Measurements from ENCODE around the gene TXNDC12.

DNA sequence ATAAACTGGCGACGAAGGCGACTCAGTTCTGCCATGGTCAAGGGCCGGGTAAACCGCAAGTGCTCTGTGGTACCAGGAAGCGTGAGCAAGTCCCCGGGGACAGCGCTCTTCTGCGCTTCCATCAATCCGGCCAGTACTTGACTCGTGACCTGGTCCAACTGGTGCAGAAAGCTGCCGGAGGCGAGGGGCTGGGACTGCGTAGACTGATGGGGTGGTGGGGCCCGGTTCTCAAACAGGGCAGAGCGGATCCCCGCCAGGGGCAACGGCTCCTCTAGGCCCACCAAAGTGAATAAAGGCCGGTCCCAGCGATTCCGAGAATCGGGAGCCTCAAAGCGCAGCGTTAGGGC, 22.2 kb downstream of the TXNDC12 start:
- TF ChIP-seq CTCF (IDR thresholded peaks at IDR 0.05; ENCODE audit: low read depth, low read length, poor library complexity, severe bottlenecking) (no peak), EZH2phosphoT487 (IDR thresholded peaks at IDR 0.05; ENCODE audit: borderline replicate concordance, low read length) (no peak)

All from DOHH2 (cell line).